Kidney epithelial cell (primary cell): ENCODE data around the gene TMC1. TPM values are rescaled to one million over a fixed set of nuclear protein-coding genes. Genes with fewer than 3 reads are reported as not detected.
"Not testable (repeated sequence)": the region's sequence is repeated elsewhere in the genome, so short reads cannot be mapped to it uniquely, and the experiment has no call there.

Experiments
- DNase-seq: peaks from one replicate; pipeline ENCODE4 v3.0.0-alpha.2; 2010; ENCODE audit warnings: low read depth
- H3K27me3 ChIP-seq: 2 replicates; pipeline ENCODE4 v1.6.0; 2011; ENCODE audit warnings: low read length; ENCODE audit not compliant: control insufficient read depth, insufficient read depth
- H3K36me3 ChIP-seq: 2 replicates; pipeline ENCODE4 v1.5.1; 2011; ENCODE audit warnings: low read length; ENCODE audit not compliant: control insufficient read depth, insufficient read depth
- H3K4me3 ChIP-seq: 2 replicates; pipeline ENCODE4 v1.5.1; 2011; ENCODE audit warnings: low read depth, mild to moderate bottlenecking, control low read depth, low read length
- CTCF ChIP-seq: IDR thresholded peaks from 2 replicates; pipeline ENCODE4 v1.5.1; 2011; ENCODE audit warnings: mild to moderate bottlenecking, moderate library complexity, low read length, control low read depth, inconsistent platforms; ENCODE audit not compliant: insufficient read depth, poor library complexity, severe bottlenecking
- total RNA-seq: library from RNA; depleted of rRNA; stranded (reverse); fragments of >200 nt; gene quantifications from 2 replicates; pipeline ENCODE4 v1.2.3, GENCODE V29; 2015

Gene TMC1
- total RNA-seq, 1 donor from 2014 or later = not detected

- no peak for TF ChIP-seq CTCF
- H3K27me3 ChIP-seq = no peaks in the 10 kb centered on the region
- no peaks in the 10 kb centered on the region for H3K36me3 ChIP-seq
- DNase-seq = no peak
- no peak overlapping the region for H3K4me3 ChIP-seq
These were observed 30.2 kb upstream of the TMC1 start for GRCh38 chr9:72491242-72491641.

DNA sequence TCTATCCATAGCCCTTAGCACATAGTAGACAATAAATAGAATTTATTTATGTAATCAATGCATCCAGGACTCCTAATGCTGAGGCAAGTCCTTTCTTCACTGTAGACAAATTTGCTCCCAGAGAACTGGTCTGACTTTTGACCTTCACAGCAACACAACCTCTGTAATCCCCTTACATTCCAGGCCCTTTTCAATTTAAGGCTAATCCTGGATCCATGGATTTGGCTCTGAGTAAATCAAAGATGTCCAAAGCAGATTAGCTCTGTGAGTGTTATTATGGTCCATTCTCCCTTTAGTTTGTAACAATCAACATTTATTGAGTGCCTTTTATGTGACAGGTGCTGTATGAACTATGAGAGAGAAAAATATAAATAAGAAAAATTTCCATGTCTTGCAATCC is 27.4 kb upstream of the TMC1 start:
- H3K36me3 ChIP-seq = no peaks in the 10 kb centered on the region
- no peaks in the 10 kb centered on the region for H3K27me3 ChIP-seq
- TF ChIP-seq CTCF = no peak
- no peak overlapping the region for H3K4me3 ChIP-seq
- DNase-seq = no peak

- no peaks in the 10 kb centered on the region for H3K36me3 ChIP-seq
- no peak for TF ChIP-seq CTCF
- no peak for DNase-seq
These were observed 23.9 kb upstream of the TMC1 start for GRCh38 chr9:72497447-72498046.

DNA sequence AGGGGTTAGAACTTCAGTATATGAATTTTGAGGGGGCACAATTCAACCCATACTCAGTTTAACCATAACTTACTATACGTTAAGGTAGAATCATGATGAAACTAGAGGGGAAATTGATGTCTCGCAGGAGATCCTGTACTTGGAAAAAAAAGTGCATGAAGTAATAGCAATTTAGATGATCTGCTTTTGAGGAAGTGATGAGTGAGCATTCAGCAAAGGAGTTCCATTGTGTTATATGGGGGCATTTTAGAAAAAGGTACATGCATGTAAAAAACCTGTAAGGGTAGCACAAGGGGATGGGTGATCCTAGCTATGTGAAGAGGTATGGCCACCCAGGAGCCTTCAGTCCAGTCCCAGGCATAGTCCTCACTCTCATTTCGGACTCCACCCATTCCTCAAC is 14.8 kb upstream of the TMC1 start:
- Histone ChIP-seq H3K36me3 (no peaks in the 10 kb centered on the region), H3K4me3 (no peak overlapping the region), H3K27me3 (no peaks in the 10 kb centered on the region)
- no peak for DNase-seq
- TF ChIP-seq CTCF = no peak

More at GRCh38 chr9:72497447-72498046, 23.9 kb upstream of the TMC1 start:
- H3K4me3 ChIP-seq = no peak overlapping the region
- H3K27me3 ChIP-seq = no peaks in the 10 kb centered on the region

- no peaks in the 10 kb centered on the region for H3K36me3 ChIP-seq
- H3K4me3 ChIP-seq = no peak overlapping the region
- DNase-seq = no peak
- no peak for TF ChIP-seq CTCF
- H3K27me3 ChIP-seq = no peaks in the 10 kb centered on the region
These were observed 12.4 kb upstream of the TMC1 start for GRCh38 chr9:72509053-72509452.

- H3K27me3 ChIP-seq = no peaks in the 10 kb centered on the region
- no peak for DNase-seq
- H3K36me3 ChIP-seq = no peaks in the 10 kb centered on the region
- no peak for TF ChIP-seq CTCF
- H3K4me3 ChIP-seq = no peak overlapping the region
These were observed 11.8 kb upstream of the TMC1 start for GRCh38 chr9:72509635-72510034.

GRCh38 chr9:72521011-72521410 is 397 bp upstream of the TMC1 start:
- not testable (repeated sequence) for H3K27me3 ChIP-seq, DNase-seq, H3K4me3 ChIP-seq

More at GRCh38 chr9:72521011-72521410, 397 bp upstream of the TMC1 start:
- not testable (repeated sequence) for H3K36me3 ChIP-seq
